DOHH2 (cell line): ENCODE data around the gene TBC1D10A.

Experiments
- H3F3A ChIP-seq: fragments of 200-600 bp; sonication (generic), shearing (Covaris generic); 2 replicates; pipeline ENCODE4 v1.6.0; 2016; ENCODE audit warnings: antibody characterized with exemption, mild to moderate bottlenecking; ENCODE audit not compliant: control insufficient read depth, insufficient read depth
- H3K27ac ChIP-seq: fragments of 200-600 bp; sonication (generic); 2 replicates; pipeline ENCODE4 v1.5.1; 2014; ENCODE audit warnings: low read depth, mild to moderate bottlenecking, low read length, moderate library complexity
- H3K27me3 ChIP-seq: fragments of 200-600 bp; sonication (generic); 2 replicates; pipeline ENCODE4 v1.6.1; 2014; ENCODE audit warnings: mild to moderate bottlenecking, low read length, mixed read lengths; ENCODE audit not compliant: control insufficient read depth
- H3K36me3 ChIP-seq: fragments of 200-600 bp; sonication (generic); 2 replicates; pipeline ENCODE4 v1.6.1; 2014; ENCODE audit warnings: mild to moderate bottlenecking, low read length, moderate library complexity, mixed read lengths; ENCODE audit not compliant: control insufficient read depth
- H3K4me1 ChIP-seq: fragments of 200-600 bp; sonication (generic); 2 replicates; pipeline ENCODE4 v1.6.1; 2014; ENCODE audit warnings: mild to moderate bottlenecking, low read length, mixed read lengths; ENCODE audit not compliant: control insufficient read depth
- H3K4me2 ChIP-seq: fragments of 200-600 bp; sonication (generic); 2 replicates; pipeline ENCODE4 v1.6.0; 2014; ENCODE audit warnings: mild to moderate bottlenecking, low read length, moderate library complexity
- H3K4me3 ChIP-seq: fragments of 200-600 bp; sonication (generic); 2 replicates; pipeline ENCODE4 v1.5.1; 2014; ENCODE audit warnings: mild to moderate bottlenecking, low read length, mixed read lengths
- H3K79me2 ChIP-seq: fragments of 200-600 bp; sonication (generic); 2 replicates; pipeline ENCODE4 v1.6.1; 2014; ENCODE audit warnings: mild to moderate bottlenecking, low read length, mixed read lengths; ENCODE audit not compliant: control insufficient read depth
- H3K9me2 ChIP-seq: fragments of 200-600 bp; sonication (generic); replicated peaks from 2 replicates; pipeline ENCODE4 v1.6.1; 2014; ENCODE audit warnings: mild to moderate bottlenecking, low read length, mixed read lengths; ENCODE audit not compliant: control insufficient read depth
- H3K9me3 ChIP-seq: fragments of 200-600 bp; sonication (generic); 2 replicates; pipeline ENCODE4 v1.6.1; 2014; ENCODE audit warnings: antibody characterized with exemption, low read length, mixed read lengths; ENCODE audit not compliant: control insufficient read depth, insufficient read depth
- H4K20me1 ChIP-seq: fragments of 200-600 bp; sonication (generic); 2 replicates; pipeline ENCODE4 v1.6.0; 2014; ENCODE audit warnings: low read depth, mild to moderate bottlenecking, antibody characterized with exemption, low read length, moderate library complexity; ENCODE audit not compliant: control insufficient read depth, insufficient read depth
- CTCF ChIP-seq: fragments of 200-600 bp; sonication (generic); IDR thresholded peaks from one replicate; pipeline ENCODE4 v1.5.1; 2014; ENCODE audit warnings: antibody characterized with exemption, mild to moderate bottlenecking, low read depth, low read length; ENCODE audit not compliant: poor library complexity, severe bottlenecking
- EZH2phosphoT487 ChIP-seq: fragments of 200-600 bp; sonication (generic); IDR thresholded peaks from 2 replicates; pipeline ENCODE4 v1.6.1; 2017; ENCODE audit warnings: borderline replicate concordance, mild to moderate bottlenecking, antibody characterized with exemption, low read length, moderate library complexity, mixed read lengths

The TBC1D10A gene

DNA sequence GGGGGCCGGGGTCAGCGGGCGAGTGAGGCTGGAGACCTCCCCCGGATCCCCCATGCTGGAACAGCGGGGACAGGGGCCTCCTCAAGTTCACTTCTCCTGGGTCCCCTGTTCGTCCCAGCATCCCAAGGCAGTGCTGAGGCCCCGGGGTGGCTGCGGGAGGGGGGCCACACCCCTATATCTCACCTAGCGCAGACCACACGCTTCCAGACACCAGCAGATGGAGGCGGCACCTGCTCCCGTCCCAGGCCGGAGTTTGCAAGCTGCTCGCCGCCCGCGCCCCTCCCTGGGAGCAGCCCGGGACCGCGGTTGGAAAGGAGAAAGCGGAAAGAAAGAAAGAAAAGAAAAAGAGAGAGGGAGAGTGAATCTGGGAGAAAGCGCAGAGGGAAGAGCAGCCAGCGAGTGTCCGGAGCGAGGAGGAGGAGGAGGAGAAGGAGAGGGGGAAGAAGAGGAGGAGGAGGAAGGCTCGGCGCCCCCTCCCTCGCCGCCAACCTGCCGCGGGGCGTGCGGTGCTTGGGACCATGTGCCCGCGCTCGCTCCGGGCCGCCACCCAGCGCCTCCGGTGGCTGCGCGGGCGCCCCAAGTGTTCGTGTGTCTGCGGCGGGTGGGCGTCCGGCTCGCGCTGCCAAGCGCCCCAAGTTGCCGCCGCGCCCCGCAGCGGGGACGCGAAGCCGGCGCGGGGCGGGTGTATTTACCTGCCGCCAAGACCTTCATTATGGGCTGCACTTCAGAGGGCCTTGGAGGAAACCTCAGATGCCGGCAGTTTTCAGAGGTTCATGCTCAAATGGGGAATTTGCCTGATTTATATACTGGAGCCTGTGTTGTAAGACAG is 80.5 kb downstream of the TBC1D10A start, which contains the start of gene LIF:
Gene LIF (minus strand): TSS at position 775 of the 829 bp plus-strand sequence. CDS start 64 bp downstream, at position 711.
- Histone ChIP-seq H3K9me3 (no peaks in the 10 kb centered on the region), H3K36me3 (no peaks in the 10 kb centered on the region), H3K9me2 (no peaks in the 10 kb centered on the region), H3K4me3 (no peak within 1 kb of the TSS), H3K79me2 (no peaks in the 10 kb centered on the region), H3K4me2 (no peak within 1 kb of the TSS), H3K27me3 (peaks cover 29% of the 10 kb centered on the region), H3K4me1 (no peaks in the 10 kb centered on the region), H3F3A (no peaks in the 10 kb centered on the region), H4K20me1 (no peaks in the 10 kb centered on the region), H3K27ac (no peak within 1 kb of the TSS)
- TF ChIP-seq EZH2phosphoT487 (no peak), CTCF (no peak)

GRCh38 chr22:30245181-30245984 is 81.4 kb downstream of the TBC1D10A start:
- Histone ChIP-seq H3K4me2 (no peak overlapping the region), H3K36me3 (no peaks in the 10 kb centered on the region), H4K20me1 (no peaks in the 10 kb centered on the region), H3F3A (no peaks in the 10 kb centered on the region), H3K4me3 (no peak overlapping the region), H3K9me3 (no peaks in the 10 kb centered on the region), H3K79me2 (no peaks in the 10 kb centered on the region), H3K27me3 (peaks cover 29% of the 10 kb centered on the region), H3K27ac (no peak overlapping the region), H3K9me2 (no peaks in the 10 kb centered on the region), H3K4me1 (no peaks in the 10 kb centered on the region)
- TF ChIP-seq EZH2phosphoT487 (no peak), CTCF (no peak)

DNA sequence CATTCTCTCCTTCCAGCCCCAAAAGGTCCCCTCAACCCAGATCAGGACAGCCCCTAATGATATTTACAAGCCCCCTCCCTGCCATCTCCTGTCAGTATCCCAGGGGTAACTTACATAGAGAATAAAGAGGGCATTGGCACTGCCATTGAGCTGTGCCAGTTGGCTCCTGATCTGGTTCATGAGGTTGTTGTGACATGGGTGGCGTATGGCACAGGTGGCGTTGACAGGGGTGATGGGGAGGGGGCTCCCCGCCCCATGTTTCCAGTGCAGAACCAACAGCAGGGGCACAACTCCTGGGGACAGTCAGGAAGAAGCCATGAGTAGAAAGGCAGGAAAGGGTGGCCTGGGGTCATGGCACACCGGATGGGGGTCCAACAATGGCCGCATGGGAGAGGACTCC is 82.1 kb downstream of the TBC1D10A start:
- H3K79me2 ChIP-seq = no peaks in the 10 kb centered on the region

More for the DNA sequence above, 82.1 kb downstream of the TBC1D10A start:
- H3K4me2 ChIP-seq = no peak overlapping the region
- H3K27ac ChIP-seq = no peak overlapping the region
- TF ChIP-seq EZH2phosphoT487 (no peak), CTCF (no peak)
- H3K9me3 ChIP-seq = no peaks in the 10 kb centered on the region
- H3F3A ChIP-seq = no peaks in the 10 kb centered on the region
- peaks cover 29% of the 10 kb centered on the region for H3K27me3 ChIP-seq
- no peaks in the 10 kb centered on the region for H3K4me1 ChIP-seq
- no peaks in the 10 kb centered on the region for H3K9me2 ChIP-seq
- no peaks in the 10 kb centered on the region for H4K20me1 ChIP-seq
- no peak overlapping the region for H3K4me3 ChIP-seq
- no peaks in the 10 kb centered on the region for H3K36me3 ChIP-seq
